Hepatocyte (in vitro differentiated cells): ENCODE results near the gene WDR12.

ENCODE experiments used
- CTCF ChIP-seq: fragments of 200-600 bp; sonication (generic); IDR thresholded peaks from 2 replicates; pipeline ENCODE4 v1.5.1; 2016; ENCODE audit warnings: antibody characterized with exemption, mild to moderate bottlenecking; ENCODE audit not compliant: poor library complexity
- EZH2 ChIP-seq: fragments of 200-600 bp; sonication (generic); IDR thresholded peaks from 2 replicates; pipeline ENCODE4 v1.6.1; 2016; ENCODE audit warnings: antibody characterized with exemption, mild to moderate bottlenecking, borderline replicate concordance

GRCh38 chr2:202877699-202878098 is 33.8 kb downstream of the WDR12 start:
- TF ChIP-seq CTCF (no peak), EZH2 (no peak)
